Measurements from ENCODE around the gene SCGB3A2.

- TF ChIP-seq ELF1 (IDR thresholded peaks at IDR 0.05) (no peak), EZH2phosphoT487 (IDR thresholded peaks at IDR 0.05; ENCODE audit: borderline replicate concordance, low read depth) (no peak), CTCF (IDR thresholded peaks at IDR 0.05) (no peak), EP300 (IDR thresholded peaks at IDR 0.05; ENCODE audit: borderline replicate concordance in 1 of 2, low read depth in 1 of 2, low read length in 1 of 2) (no peak), TAF1 (IDR thresholded peaks at IDR 0.05; ENCODE audit: borderline replicate concordance, low read depth, low read length) (no peak), POLR2AphosphoS5 (IDR thresholded peaks at IDR 0.05; ENCODE audit: low read depth, low read length) (no peak), FOXJ3 (CRISPR knock-in tag; IDR thresholded peaks at IDR 0.05) (no peak), JUND (IDR thresholded peaks at IDR 0.05) (no peak), CHD2 (IDR thresholded peaks at IDR 0.05; ENCODE audit: low read length, partially characterized antibody) (no peak), RFX5 (IDR thresholded peaks at IDR 0.05; ENCODE audit: low read length) (no peak)
Measured at GRCh38 chr5:147921136-147921535, 42.6 kb downstream of the SCGB3A2 start.

Measured in SK-N-SH (cell line).